COR-L47 (cell line): ENCODE results near the gene LENG9.
"Not testable (repeated sequence)": the region's sequence is repeated elsewhere in the genome, so short reads cannot be mapped to it uniquely, and the experiment has no call there.

ENCODE experiments used
- DNase-seq: peaks from one replicate; lab custom pipeline; 2025; lab: John Stamatoyannopoulos, UW

LENG9 gene

GRCh38 chr19:54459282-54460229 is 4.0 kb downstream of the LENG9 start:
- no peak for DNase-seq

GRCh38 chr19:54458648-54459281 is 4.8 kb downstream of the LENG9 start:
- DNase-seq: no peak

DNA sequence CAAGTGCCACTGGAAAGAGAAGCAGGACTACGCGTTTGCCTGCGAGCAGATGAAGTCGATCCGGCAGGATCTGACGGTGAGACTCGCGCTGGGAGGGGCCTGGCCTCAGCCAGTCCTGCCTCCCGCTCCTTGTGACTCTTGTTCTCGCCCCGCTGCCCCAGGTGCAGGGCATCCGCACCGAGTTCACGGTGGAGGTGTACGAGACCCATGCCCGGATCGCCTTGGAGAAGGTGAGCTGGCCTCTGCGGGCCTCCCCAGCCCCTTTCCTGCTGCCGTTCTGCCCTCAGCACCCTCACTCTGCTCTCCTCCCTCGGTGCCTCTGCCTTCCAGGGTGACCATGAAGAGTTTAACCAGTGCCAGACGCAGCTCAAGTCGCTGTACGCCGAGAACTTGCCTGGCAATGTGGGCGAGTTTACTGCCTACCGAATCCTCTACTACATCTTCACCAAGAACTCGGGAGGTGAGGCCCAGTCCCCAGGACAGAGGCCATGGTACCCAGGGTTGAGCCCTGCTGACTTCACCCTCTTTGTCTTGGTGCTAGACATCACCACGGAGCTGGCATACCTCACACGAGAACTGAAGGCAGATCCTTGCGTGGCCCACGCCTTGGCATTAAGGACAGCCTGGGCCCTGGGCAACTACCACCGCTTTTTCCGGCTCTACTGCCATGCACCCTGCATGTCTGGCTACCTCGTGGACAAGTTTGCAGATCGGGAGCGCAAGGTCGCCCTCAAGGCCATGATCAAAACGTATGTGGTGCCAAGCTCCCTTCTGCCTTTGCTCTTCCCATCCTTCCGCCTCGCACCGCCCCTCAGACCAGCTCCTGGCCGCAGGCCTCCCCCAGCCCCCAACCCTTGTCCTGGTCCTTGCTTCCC is 5.6 kb downstream of the LENG9 start:
- no peak for DNase-seq

DNA sequence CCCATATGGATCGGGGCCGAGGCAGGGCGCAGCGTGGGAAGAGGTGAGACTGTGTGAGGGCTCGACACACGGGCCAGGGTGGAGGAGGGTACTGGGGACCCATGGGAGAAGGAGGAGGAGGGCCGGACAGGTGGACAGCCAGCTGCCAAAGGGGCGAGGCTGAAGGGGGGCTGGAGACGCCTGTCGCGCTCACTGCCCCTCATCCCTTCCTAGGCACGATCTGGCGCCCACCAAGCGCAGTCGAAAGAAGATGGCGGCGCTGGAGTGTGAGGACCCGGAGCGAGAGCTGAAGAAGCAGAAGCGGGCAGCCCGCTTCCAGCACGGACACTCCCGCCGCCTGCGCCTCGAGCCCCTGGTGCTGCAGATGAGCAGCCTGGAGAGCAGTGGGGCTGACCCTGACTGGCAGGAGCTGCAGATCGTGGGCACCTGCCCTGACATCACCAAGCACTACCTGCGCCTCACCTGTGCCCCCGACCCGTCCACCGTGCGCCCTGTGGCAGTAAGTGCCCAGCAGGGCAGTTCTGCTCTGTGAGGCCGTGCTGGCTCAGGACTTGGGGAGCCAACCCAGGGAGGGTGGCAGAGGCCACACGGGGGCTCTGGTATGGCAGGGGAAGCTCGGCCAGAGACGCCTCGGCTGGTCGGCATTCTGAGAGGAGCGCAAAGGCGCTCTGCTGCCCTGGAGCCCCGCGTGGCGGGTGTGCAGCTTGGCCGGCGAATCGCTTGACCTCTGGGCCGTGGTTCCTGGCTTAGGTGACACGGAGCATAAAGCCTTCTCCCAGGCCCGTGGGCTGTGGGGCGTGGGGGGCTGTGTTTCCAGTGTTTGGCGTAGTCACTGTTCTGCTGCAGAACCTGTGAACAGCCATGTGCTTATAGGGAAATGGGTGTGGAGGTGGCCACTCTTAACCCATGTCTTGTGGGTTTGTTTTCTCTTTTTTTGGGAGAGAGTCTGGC is 6.9 kb downstream of the LENG9 start:
- DNase-seq: no peak

DNA sequence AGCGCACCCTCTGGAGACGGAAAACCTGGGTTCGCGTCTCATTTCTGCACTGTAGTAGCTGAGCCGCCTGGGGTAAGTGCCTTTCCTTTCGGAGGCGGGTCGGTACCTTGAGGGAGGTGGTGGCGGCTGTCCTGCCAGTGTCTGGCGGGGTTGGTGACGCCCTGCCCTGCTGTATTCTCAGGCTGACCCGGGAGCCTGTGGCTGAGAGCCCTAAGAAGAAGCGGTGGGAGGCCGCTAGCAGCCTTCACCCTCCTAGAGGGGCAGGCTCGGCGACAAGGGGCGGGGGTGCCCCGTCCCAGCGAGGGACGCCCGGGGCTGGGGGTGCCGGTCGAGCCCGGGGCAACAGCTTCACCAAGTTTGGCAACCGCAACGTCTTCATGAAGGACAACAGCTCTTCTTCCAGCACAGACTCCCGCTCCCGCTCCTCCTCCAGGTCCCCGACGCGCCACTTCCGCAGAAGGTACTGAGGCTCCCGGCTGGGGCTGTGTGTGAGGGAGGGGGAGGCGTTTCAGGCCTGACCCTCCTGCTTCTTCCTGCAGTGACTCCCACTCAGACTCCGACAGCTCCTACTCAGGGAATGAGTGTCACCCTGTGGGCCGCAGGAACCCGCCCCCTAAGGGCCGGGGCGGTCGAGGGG is 7.7 kb downstream of the LENG9 start:
- DNase-seq: no peak

- no peak for DNase-seq
Measured at GRCh38 chr19:54454781-54455675, 8.6 kb downstream of the LENG9 start.

- no peak for DNase-seq
Measured at GRCh38 chr19:54453921-54454780, 9.4 kb downstream of the LENG9 start.

DNA sequence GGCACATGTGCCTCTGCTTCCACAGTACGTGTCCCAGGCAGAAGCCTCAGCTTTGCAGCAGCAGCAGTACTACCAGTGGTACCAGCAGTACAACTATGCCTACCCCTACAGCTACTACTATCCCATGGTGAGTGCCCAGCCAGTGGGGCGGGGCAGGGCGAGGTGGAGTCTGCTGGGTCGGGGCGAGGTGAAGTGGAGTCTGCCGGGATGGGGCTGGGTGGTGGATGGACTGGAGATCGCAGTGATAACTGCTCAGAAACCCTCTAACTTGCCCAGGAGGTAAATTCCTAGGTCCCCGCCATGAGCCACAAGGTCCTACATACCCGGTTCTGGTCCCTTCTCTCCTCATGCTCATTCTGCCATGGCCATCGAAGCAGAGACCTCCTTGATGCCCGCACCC is 11.0 kb downstream of the LENG9 start:
- no peak for DNase-seq

GRCh38 chr19:54451997-54452396 is 11.6 kb downstream of the LENG9 start:
- no peak for DNase-seq

DNA sequence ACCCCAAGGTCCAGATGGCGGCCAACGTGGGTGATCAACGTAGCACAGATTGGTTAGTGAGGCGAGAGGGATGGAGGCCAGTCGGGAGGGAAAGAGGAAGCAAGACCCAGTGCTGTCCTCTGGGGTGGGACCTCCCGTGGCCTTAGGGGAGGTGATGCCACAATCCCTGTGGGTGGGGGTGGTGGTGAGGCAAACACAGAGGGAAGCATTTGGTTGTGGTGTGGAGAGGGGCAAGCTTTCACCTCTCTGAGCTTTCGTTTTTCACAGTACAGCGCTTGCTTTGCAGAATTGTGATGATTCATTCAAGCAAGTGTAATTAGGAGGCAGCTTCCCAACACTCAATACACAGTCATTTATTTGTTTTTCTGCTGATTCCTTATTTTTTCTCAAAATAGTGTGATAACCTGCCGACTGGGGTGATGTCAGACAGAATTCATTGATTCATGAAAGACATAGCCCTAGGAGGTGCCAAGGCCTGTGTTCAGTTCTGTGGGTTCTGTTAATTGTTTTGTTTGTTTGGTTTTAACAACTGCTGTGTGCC is 12.2 kb downstream of the LENG9 start:
- no peak for DNase-seq

GRCh38 chr19:54449701-54450069 is 13.9 kb downstream of the LENG9 start:
- no peak for DNase-seq

DNA sequence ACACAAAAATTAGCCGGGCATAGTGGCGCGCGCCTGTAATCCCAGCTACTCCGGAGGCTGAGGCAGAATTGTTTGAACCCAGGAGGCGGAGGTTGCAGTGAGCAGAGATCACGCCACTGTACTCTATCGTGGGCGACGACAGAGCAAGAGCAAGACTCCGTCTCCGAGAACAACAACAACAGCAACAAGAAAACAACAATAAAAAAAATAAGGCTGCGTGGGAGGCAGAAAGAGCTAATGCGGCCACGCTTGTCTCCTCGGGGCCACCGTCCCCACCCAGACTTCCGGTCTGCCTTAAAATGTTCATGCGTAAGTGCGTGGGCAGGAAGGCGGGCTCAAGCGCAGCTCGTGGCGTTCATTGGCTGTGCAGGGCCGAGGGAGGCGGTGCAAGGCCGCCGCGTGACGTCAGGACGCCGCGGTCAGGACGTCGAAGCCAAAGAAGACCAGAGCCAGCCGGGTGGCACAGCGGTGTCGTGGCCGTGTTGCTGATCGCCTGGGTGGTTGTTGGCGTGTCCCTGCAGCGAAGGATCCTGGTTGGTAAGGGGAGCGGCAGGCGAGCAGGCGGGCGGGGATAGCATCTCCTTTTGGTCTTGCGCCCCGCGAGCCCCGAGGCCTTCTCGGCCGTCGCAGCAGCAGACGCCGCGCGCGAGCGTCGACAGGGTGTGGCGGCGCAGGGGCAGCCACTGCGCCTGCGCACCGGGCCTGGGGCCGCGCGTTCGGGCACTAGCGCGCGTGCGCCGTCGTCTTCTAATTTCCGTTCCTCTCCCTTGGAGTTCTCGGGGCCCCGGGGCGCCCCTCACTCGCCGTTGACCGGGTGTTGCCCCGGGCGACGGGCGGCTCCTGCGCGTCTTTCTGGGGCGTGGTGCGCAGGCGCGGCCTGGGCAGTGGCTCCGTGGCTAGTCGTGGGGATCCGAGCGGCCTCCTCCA is 14.5 kb downstream of the LENG9 start, which contains the start of gene LENG8:
Gene LENG8, plus strand, starts transcription at position 426 of the 927 bp plus-strand sequence. CDS start 2,146 bp downstream, outside the sequence.
- DNase-seq: peak; percentile 93

DNA sequence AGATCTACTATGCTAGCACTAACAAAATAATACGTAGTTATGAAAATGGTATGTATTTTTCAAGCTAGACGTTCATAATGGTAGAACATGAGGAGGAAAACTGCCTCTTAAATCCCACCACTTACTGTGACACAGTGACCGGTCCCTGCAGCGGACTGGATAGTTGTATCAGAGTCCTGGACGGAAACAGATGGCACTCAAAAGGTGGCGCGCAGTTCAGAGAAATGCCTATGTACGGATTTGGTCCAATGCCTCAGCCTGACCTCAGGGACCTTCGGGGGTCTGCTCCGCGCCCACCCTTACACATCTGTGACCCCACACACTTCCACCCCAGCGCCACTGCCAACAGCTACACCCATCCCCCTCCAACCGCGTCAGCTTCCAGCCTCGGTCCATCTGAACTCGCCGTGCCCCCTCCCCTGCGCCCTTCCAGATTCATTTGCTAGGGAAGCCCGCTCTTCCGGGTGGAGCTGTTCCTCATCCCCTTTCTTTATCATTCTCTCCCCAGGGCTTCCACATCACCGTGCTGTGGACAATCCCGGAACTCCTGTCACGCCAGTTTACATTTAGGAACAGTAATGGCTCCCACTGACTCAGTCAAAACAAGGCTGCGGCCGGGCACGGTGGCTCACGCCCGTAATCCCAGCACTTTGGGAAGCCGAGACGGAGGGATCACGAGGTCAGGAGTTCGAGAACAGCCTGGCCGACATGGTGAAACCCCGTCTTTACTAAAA is 15.4 kb downstream of the LENG9 start:
- no peak for DNase-seq

GRCh38 chr19:54446349-54446748 is 17.2 kb downstream of the LENG9 start:
- not testable (repeated sequence) for DNase-seq

- DNase-seq: no peak
Measured at GRCh38 chr19:54444737-54445136, 18.8 kb downstream of the LENG9 start.

- DNase-seq: no peak
Measured at GRCh38 chr19:54440641-54441040, 22.9 kb downstream of the LENG9 start.
